Activated T-cell treated with anti-CD3 and anti-CD28 coated beads, Interleukin-2, amount 50 U/mL, for 72 hours (primary cell): ENCODE data around the gene KY. TPM values are rescaled to one million over a fixed set of nuclear protein-coding genes. Genes with fewer than 3 reads are reported as not detected.

Experiments used
- ATAC-seq, 2 donors: fragments of 150-1000 bp; cut with Tn5 transposase; replicated peaks in 1 of 2; 2 replicates each; pipeline ENCODE4 v1.10.0; 2021; ENCODE audit warnings: moderate library complexity in 2 of 2, mild to moderate bottlenecking in 1 of 2
- DNase-seq, 2 donors: peaks; one replicate each; pipeline ENCODE4 v3.0.0; 2021 to 2022; ENCODE audit warnings: mixed read lengths in 1 of 2
- H3K27ac Mint-ChIP-seq: one replicate; pipeline ENCODE4 v1.8.0; 2022; ENCODE audit warnings: mild to moderate bottlenecking, moderate library complexity, mixed read lengths
- H3K27me3 Mint-ChIP-seq: one replicate; pipeline ENCODE4 v1.8.0; 2022; ENCODE audit warnings: low read depth, mixed read lengths
- H3K36me3 Mint-ChIP-seq, 2 donors: one replicate each; pipeline ENCODE4 v1.8.0; 2022; ENCODE audit warnings: mixed read lengths in 2 of 2, mild to moderate bottlenecking in 1 of 2; ENCODE audit not compliant: insufficient read depth in 2 of 2
- H3K4me1 Mint-ChIP-seq: one replicate; pipeline ENCODE4 v1.8.0; 2022; ENCODE audit warnings: low read depth, mixed read lengths
- H3K4me3 Mint-ChIP-seq, 2 donors: one replicate each; pipeline ENCODE4 v1.8.0; 2022; ENCODE audit warnings: mild to moderate bottlenecking in 2 of 2, mixed read lengths in 2 of 2, moderate library complexity in 2 of 2
- H3K9me3 Mint-ChIP-seq, 2 donors: one replicate each; pipeline ENCODE4 v1.8.0; 2022; ENCODE audit warnings: mixed read lengths in 2 of 2
- total RNA-seq, 2 donors: library from RNA; stranded (reverse); gene quantifications; one replicate each; pipeline ENCODE4 v1.2.3, GENCODE V29; 2022

KY gene
- total RNA-seq, 2 donors from 2014 or later: not detected

GRCh38 chr3:134663721-134664456, 13.1 kb upstream of the KY start:
- no peaks in the 10 kb centered on the region for H3K4me1 Mint-ChIP-seq
- no peaks in the 10 kb centered on the region for H3K27me3 Mint-ChIP-seq
- H3K9me3 Mint-ChIP-seq: peaks cover 0 to 3% of the 10 kb centered on the region in 2 donors
- H3K36me3 Mint-ChIP-seq: no peaks in the 10 kb centered on the region
- H3K27ac Mint-ChIP-seq: no peak overlapping the region
- H3K4me3 Mint-ChIP-seq: no peak overlapping the region
- ATAC-seq (no peak), DNase-seq (no peak)

DNA sequence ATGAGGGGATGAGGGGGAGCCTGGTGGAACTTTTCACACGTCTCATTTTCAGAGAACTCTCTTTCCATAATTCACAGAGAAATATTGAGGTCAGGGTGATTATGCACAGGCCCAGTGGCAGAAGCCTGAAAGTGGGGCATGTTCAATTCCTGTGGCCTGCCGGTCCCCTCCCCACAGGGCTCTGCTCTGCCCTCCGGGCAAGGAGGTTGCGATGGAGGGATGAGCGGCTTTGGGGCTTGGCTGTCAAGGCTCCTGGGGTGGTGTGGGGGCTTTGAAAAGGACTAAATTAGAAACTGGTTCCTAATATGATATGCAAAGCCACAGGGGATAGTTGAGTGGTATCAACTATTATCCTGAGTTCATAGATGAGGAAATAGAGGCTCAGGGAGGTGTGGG, 9.2 kb upstream of the KY start:
- DNase-seq (no peak), ATAC-seq (no peak)
- no peak overlapping the region for H3K4me3 Mint-ChIP-seq
- H3K4me1 Mint-ChIP-seq: no peaks in the 10 kb centered on the region
- no peaks in the 10 kb centered on the region for H3K27me3 Mint-ChIP-seq
- H3K36me3 Mint-ChIP-seq: no peaks in the 10 kb centered on the region
- H3K9me3 Mint-ChIP-seq: peaks cover 0 to 3% of the 10 kb centered on the region in 2 donors
- no peak overlapping the region for H3K27ac Mint-ChIP-seq

DNA sequence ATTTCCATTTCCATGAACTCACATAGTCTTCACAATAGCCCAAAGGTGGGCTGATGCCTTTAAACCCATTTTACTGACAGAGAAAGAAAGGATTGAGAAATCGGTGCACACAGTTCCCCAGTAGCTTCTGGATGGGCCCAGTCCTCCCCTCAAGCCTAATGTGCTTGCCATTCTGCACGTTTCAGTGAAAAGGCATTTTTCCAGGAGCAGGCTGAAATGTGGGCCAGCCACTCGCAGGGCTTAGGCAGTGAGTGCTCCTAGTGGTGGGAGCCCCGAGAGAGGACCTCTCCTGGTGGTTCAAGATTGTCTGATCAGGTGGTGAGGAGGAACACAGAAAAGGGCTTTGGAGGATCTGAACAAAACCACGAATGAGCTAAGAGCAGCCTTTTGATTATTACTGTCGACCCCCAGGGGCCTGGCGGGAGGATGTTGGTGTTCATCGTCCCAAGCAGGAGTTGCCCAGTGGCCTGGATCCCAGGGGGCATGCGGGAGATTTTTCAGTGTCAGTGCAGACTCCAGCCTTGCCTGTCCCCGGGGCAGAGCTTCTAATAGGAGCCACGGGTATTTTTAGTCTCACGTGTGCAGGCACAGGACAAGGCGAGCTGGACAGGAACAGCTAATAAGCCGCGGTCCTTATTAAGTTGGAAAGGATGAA, 8.7 kb upstream of the KY start:
- Mint-ChIP-seq H3K27me3 (no peaks in the 10 kb centered on the region), H3K4me3 (no peak overlapping the region), H3K9me3 (peaks cover 0 to 3% of the 10 kb centered on the region in 2 donors), H3K4me1 (no peaks in the 10 kb centered on the region), H3K36me3 (no peaks in the 10 kb centered on the region), H3K27ac (no peak overlapping the region)
- ATAC-seq (no peak), DNase-seq (no peak)

DNA sequence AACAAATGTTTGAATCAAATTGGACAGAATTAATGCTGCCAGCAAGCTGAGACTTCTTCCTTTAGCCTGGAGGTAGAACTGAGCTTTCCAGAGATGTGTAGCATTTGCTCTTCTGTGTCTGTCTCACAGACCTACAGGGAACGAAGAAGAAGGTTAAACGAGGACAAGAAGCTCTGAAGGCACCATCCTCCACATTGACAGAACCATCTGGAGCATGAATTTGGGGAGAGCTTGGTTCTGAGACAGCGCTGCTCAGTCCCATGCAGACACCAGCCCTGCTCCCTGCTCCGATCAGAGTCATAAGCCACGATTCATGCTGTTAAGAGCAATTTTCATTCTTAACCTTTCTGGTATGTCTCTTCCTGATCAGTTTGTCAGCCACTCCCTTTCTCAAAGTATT, 7.7 kb upstream of the KY start:
- DNase-seq (no peak), ATAC-seq (no peak)
- Mint-ChIP-seq H3K4me3 (no peak overlapping the region), H3K27ac (no peak overlapping the region), H3K4me1 (no peaks in the 10 kb centered on the region), H3K9me3 (peaks cover 0 to 3% of the 10 kb centered on the region in 2 donors), H3K27me3 (no peaks in the 10 kb centered on the region), H3K36me3 (no peaks in the 10 kb centered on the region)

DNA sequence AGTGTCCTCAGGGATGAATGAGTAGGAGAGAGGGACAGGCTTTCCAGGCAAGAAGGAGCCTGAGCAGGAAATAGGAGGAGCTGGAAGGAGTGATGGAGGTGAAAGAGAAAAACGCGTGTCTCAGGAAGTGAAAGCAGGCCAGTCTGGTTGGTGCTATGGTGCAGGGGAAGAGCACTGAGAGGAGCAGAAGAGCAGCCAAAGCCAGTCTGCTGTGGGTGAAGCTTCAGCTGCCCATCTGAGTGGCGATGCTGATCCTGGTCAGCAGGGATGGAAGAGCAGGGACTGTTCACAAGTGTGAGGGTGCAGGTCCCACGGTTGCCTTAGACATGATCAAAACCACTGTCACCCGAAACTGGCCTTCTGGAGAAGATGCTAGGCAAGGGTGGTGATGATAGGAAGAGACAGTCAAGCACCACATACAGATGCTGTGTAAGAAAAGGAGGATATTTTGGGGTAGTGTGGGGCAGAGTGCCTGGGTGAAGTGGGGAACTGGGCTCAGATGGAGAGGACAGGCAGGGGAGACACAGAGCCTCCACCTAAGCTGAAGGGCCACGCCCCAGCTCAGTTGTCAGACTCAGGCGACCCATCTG, 5.5 kb upstream of the KY start:
- no peak overlapping the region for H3K4me3 Mint-ChIP-seq
- H3K27me3 Mint-ChIP-seq: peaks cover 12% of the 10 kb centered on the region
- H3K4me1 Mint-ChIP-seq: peaks cover 3% of the 10 kb centered on the region
- DNase-seq (no peak), ATAC-seq (no peak)
- H3K27ac Mint-ChIP-seq: no peak overlapping the region
- H3K9me3 Mint-ChIP-seq: peaks cover 0 to under 1% of the 10 kb centered on the region in 2 donors
- H3K36me3 Mint-ChIP-seq: no peaks in the 10 kb centered on the region

GRCh38 chr3:134655706-134656105, 4.9 kb upstream of the KY start:
- H3K36me3 Mint-ChIP-seq: no peaks in the 10 kb centered on the region
- no peak overlapping the region for H3K27ac Mint-ChIP-seq
- no peak for DNase-seq
- H3K4me1 Mint-ChIP-seq: peaks cover 6% of the 10 kb centered on the region
- no peak for ATAC-seq
- H3K9me3 Mint-ChIP-seq: no peaks in the 10 kb centered on the region
- peaks cover 16% of the 10 kb centered on the region for H3K27me3 Mint-ChIP-seq
- H3K4me3 Mint-ChIP-seq: no peak overlapping the region

DNA sequence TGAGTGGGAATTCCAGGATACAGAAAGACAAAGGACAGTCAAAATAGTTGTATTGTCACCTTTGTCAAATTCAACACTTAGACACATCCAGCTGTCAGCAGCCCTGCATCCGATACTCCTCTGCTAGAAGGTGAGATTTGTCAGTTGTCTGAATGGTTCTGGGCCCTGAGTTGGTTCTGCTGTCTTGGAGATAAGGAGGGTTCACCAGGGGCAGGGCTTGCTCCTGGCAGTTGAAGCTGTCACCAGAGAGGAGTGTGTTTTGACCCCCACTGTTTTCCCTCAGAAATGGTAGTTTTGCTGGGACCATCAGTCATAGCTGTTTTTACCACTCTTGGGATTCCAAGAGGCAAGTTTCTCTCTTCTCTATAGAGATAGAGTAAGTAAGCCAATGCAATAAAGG, 3.2 kb upstream of the KY start:
- Mint-ChIP-seq H3K36me3 (no peaks in the 10 kb centered on the region), H3K4me3 (no peak overlapping the region), H3K9me3 (no peaks in the 10 kb centered on the region), H3K27ac (no peak overlapping the region), H3K4me1 (peaks cover 6% of the 10 kb centered on the region), H3K27me3 (peaks cover 16% of the 10 kb centered on the region)
- ATAC-seq (no peak), DNase-seq (no peak)

DNA sequence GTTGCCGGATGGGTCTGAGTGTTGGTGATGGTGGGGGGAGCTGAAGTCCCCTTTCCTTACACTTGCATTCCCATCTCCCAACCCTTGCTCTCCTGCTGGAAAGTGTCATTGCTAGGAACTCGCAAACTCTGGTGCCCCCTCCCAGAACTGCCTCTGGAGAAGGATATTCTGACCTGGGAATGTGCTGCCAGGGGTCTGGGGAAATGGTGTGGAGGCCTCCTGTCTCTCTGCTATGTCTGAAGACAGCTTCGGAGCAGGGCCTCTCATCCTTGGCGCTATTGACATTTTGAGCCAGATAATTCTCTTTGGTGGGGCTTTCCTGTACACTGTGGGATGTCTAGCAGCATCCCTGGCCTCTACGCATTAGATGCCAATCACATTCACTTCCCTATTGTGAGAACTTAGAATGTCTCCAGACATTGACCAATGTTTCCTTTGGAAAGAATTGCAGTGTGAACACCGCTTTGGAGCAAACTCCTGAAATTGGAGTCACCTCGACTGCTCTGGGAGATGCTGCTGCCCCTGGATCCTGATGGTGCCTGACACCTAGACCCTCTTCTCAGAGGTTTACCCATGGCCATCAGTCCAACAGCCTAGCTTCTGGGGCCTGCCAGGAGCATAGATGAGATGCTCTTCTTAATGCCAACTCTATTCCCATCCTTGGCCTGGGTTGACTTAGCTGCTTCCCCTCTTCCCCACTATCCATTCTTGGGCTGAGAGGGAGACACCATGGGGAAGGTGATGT, 2.2 kb upstream of the KY start:
- ATAC-seq (no peak), DNase-seq (no peak)
- no peaks in the 10 kb centered on the region for H3K9me3 Mint-ChIP-seq
- H3K4me3 Mint-ChIP-seq: no peak overlapping the region
- H3K27ac Mint-ChIP-seq: no peak overlapping the region
- peaks cover 16% of the 10 kb centered on the region for H3K27me3 Mint-ChIP-seq
- H3K4me1 Mint-ChIP-seq: peaks cover 6% of the 10 kb centered on the region
- H3K36me3 Mint-ChIP-seq: no peaks in the 10 kb centered on the region

DNA sequence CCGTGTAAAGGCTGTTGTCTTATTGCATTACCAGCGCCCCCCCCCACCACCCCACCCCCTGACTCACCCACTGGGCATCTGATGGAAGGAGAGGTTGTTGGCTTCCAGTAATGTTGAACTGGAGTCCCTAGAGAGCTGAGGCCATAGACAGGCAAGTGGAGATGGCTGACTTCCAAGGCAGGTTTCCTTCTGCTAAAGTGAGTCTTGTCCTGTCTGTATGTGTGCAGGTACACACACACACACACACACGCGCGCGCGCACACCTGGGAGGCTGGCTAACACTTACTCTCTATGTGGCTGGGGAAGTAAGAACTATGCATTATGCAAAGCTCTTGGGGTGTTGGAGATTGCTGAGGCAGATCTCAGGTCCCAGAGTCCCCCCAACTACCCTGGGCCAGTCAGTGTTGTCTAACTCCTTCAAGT, 1.6 kb upstream of the KY start:
- no peaks in the 10 kb centered on the region for H3K9me3 Mint-ChIP-seq
- peaks cover 6% of the 10 kb centered on the region for H3K4me1 Mint-ChIP-seq
- no peaks in the 10 kb centered on the region for H3K36me3 Mint-ChIP-seq
- no peak overlapping the region for H3K27ac Mint-ChIP-seq
- peaks cover 16% of the 10 kb centered on the region for H3K27me3 Mint-ChIP-seq
- ATAC-seq (no peak), DNase-seq (no peak)
- no peak overlapping the region for H3K4me3 Mint-ChIP-seq

DNA sequence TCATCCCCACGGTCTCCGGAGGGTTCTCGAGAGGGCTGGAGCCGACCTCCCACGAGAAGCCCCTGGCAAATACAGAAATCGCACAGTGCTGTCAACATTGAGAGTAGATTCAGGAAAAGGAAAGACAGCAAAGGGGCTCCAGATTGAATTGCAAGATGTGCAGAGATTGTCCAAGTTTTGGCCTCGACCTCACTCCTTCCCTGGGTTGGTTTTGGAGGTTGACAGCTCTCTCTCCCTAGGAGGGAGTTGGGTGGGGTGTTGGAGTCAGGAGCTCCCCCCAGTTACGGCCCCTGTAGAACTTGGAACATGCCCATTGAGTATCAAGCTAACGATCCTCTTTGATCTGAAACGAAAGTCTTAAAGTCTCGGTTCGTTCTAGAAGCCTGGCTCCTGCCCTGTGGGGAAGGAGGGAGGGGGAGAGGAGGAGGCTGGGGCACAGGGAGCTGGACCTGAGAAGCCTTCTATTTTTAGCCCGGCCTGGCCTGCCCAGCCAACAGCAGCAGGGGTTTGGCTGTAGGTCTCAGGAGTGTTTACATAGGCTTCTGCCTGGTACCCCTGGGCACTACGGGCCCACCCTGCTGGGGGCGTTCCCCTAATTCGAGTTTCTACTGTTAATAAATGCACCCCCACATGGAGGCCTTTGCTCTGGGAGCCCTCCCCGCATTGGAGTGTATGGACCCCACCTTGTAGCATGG, 672 bp upstream of the KY start:
- DNase-seq: no peak
- peak overlapping the region in 1 of 2 donors; percentile 39 for H3K4me3 Mint-ChIP-seq
- no peaks in the 10 kb centered on the region for H3K36me3 Mint-ChIP-seq
- no peaks in the 10 kb centered on the region for H3K9me3 Mint-ChIP-seq
- no peak overlapping the region for H3K27ac Mint-ChIP-seq
- peaks cover 16% of the 10 kb centered on the region for H3K27me3 Mint-ChIP-seq
- ATAC-seq: no peak
- peaks cover 6% of the 10 kb centered on the region for H3K4me1 Mint-ChIP-seq

GRCh38 chr3:134649106-134649705, 1.6 kb downstream of the KY start:
- no peak overlapping the region for H3K27ac Mint-ChIP-seq
- H3K4me3 Mint-ChIP-seq: no peak overlapping the region
- peaks cover 16% of the 10 kb centered on the region for H3K27me3 Mint-ChIP-seq
- no peaks in the 10 kb centered on the region for H3K36me3 Mint-ChIP-seq
- DNase-seq (no peak), ATAC-seq (no peak)
- H3K9me3 Mint-ChIP-seq: no peaks in the 10 kb centered on the region
- H3K4me1 Mint-ChIP-seq: peaks cover 6% of the 10 kb centered on the region

- Mint-ChIP-seq H3K9me3 (no peaks in the 10 kb centered on the region), H3K4me3 (no peak overlapping the region), H3K27me3 (peaks cover 16% of the 10 kb centered on the region), H3K27ac (no peak overlapping the region), H3K36me3 (no peaks in the 10 kb centered on the region), H3K4me1 (peaks cover 6% of the 10 kb centered on the region)
- DNase-seq (no peak), ATAC-seq (no peak)
Observed at GRCh38 chr3:134647902-134648760, 2.7 kb downstream of the KY start.
